Breast epithelium (tissue), 3 donors: ENCODE results near the gene ZNF664.

Source experiments
- CTCF ChIP-seq, 3 donors: fragments of 450-650 bp; IDR thresholded peaks; one replicate each; pipeline ENCODE4 v1.5.1; 2016 to 2017; ENCODE audit warnings: antibody characterized with exemption in 3 of 3, mild to moderate bottlenecking in 3 of 3, moderate library complexity in 3 of 3
- POLR2A ChIP-seq: fragments of 450-650 bp; IDR thresholded peaks from one replicate; pipeline ENCODE4 v1.6.1; 2016; ENCODE audit warnings: antibody characterized with exemption, mild to moderate bottlenecking, moderate library complexity
- POLR2AphosphoS5 ChIP-seq, 3 donors: sonication (generic); formaldehyde crosslinking; IDR thresholded peaks; one replicate each; pipeline ENCODE4 v1.6.1; 2017; ENCODE audit warnings: antibody characterized with exemption in 3 of 3

GRCh38 chr12:124006085-124006845 lies 33.2 kb downstream of the ZNF664 start:
- TF ChIP-seq POLR2A (no peak), CTCF (IDR thresholded peaks at IDR 0.05) (no peak), POLR2AphosphoS5 (IDR thresholded peaks at IDR 0.05) (no peak)
